Measurements from ENCODE around the gene FCRLB.

- TF ChIP-seq CTCF (IDR thresholded peaks at IDR 0.05) (no peak), POLR2A (IDR thresholded peaks at IDR 0.05) (no peak)
Observed at GRCh38 chr1:161710560-161710959, 10.8 kb upstream of the FCRLB start.
